Measurements from ENCODE around the gene DLL3.

DNA sequence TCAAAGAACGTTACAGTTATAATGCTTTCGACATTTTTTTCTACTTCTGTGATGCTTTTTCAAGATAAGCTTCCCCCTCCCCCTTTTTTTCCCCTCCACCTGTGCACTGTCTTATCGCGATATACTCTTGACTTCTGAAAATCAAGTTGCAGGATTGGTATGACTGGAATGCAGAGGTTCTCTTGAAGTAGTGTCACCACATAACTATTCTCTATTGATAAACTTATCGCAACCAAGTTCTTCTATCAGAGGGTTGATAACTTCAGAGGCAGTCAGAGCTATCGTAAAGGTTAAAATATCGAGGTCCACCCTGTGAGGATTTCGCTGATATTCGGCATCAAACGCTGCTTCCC, 40.4 kb downstream of the DLL3 start:
- TF ChIP-seq PML (IDR thresholded peaks at IDR 0.05; ENCODE audit: low read length) (no peak), CTCF (IDR thresholded peaks at IDR 0.05 in 2 of 3, conservative IDR thresholded peaks at IDR 0.05 in 1 of 3; ENCODE audit: control insufficient read depth in 2 of 3, extremely low read depth in 1 of 3, insufficient read depth in 1 of 3, low read depth in 3 of 3, low read length in 3 of 3) (no peak), BHLHE40 (IDR thresholded peaks at IDR 0.05; ENCODE audit: borderline replicate concordance in 1 of 2, low read depth in 2 of 2, low read length in 1 of 2) (no peak), POLR2A (IDR thresholded peaks at IDR 0.05; ENCODE audit: low read depth, low read length) (no peak), ZZZ3 (IDR thresholded peaks at IDR 0.05; ENCODE audit: control insufficient read depth, insufficient read length, low read depth) (no peak), TAF1 (IDR thresholded peaks at IDR 0.05; ENCODE audit: borderline replicate concordance, low read depth, low read length) (no peak), ZSCAN29 (IDR thresholded peaks at IDR 0.05) (no peak), SMARCA5 (IDR thresholded peaks at IDR 0.05) (no peak), KLF5 (IDR thresholded peaks at IDR 0.05; ENCODE audit: partially characterized antibody) (no peak), SPI1 (IDR thresholded peaks at IDR 0.05; ENCODE audit: borderline replicate concordance, insufficient read depth, low read depth, low read length) (no peak)
- TF ChIP-seq, protein P1, sequence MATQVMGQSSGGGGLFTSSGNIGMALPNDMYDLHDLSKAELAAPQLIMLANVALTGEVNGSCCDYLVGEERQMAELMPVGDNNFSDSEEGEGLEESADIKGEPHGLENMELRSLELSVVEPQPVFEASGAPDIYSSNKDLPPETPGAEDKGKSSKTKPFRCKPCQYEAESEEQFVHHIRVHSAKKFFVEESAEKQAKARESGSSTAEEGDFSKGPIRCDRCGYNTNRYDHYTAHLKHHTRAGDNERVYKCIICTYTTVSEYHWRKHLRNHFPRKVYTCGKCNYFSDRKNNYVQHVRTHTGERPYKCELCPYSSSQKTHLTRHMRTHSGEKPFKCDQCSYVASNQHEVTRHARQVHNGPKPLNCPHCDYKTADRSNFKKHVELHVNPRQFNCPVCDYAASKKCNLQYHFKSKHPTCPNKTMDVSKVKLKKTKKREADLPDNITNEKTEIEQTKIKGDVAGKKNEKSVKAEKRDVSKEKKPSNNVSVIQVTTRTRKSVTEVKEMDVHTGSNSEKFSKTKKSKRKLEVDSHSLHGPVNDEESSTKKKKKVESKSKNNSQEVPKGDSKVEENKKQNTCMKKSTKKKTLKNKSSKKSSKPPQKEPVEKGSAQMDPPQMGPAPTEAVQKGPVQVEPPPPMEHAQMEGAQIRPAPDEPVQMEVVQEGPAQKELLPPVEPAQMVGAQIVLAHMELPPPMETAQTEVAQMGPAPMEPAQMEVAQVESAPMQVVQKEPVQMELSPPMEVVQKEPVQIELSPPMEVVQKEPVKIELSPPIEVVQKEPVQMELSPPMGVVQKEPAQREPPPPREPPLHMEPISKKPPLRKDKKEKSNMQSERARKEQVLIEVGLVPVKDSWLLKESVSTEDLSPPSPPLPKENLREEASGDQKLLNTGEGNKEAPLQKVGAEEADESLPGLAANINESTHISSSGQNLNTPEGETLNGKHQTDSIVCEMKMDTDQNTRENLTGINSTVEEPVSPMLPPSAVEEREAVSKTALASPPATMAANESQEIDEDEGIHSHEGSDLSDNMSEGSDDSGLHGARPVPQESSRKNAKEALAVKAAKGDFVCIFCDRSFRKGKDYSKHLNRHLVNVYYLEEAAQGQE (IDR thresholded peaks at IDR 0.05; ENCODE audit: low read depth, low read length) = no peak
- TF ChIP-seq, protein P2, sequence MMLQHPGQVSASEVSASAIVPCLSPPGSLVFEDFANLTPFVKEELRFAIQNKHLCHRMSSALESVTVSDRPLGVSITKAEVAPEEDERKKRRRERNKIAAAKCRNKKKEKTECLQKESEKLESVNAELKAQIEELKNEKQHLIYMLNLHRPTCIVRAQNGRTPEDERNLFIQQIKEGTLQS (IDR thresholded peaks at IDR 0.05; ENCODE audit: borderline replicate concordance, extremely low read depth, low read depth, low read length) = no peak
